Measurements from ENCODE around the gene POLD3.

Gene POLD3

DNA sequence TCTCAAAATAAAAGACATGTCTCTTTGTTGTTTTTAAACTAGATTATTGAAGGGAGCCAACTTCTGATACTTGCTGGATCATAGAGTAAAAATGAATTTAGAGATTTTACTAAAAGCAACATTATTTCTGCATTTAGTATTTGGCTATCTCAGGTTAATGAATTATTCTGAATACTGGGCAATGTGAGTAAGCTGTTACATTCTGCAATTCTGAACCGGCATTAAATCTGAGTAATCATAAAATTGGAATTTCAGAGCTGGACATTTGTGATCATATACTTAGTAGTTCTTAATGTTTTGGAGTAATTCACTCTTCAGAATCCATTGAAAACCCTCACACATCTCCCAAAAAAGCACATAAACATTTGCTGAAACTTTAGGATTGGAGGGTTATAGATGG lies 11.5 kb downstream of the POLD3 start:
- ATAC-seq: no peak
- TF ChIP-seq, protein P1, sequence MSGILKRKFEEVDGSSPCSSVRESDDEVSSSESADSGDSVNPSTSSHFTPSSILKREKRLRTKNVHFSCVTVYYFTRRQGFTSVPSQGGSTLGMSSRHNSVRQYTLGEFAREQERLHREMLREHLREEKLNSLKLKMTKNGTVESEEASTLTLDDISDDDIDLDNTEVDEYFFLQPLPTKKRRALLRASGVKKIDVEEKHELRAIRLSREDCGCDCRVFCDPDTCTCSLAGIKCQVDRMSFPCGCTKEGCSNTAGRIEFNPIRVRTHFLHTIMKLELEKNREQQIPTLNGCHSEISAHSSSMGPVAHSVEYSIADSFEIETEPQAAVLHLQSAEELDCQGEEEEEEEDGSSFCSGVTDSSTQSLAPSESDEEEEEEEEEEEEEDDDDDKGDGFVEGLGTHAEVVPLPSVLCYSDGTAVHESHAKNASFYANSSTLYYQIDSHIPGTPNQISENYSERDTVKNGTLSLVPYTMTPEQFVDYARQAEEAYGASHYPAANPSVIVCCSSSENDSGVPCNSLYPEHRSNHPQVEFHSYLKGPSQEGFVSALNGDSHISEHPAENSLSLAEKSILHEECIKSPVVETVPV (CRISPR knock-in tag; IDR thresholded peaks at IDR 0.05): no peak
- TF ChIP-seq, protein P2, sequence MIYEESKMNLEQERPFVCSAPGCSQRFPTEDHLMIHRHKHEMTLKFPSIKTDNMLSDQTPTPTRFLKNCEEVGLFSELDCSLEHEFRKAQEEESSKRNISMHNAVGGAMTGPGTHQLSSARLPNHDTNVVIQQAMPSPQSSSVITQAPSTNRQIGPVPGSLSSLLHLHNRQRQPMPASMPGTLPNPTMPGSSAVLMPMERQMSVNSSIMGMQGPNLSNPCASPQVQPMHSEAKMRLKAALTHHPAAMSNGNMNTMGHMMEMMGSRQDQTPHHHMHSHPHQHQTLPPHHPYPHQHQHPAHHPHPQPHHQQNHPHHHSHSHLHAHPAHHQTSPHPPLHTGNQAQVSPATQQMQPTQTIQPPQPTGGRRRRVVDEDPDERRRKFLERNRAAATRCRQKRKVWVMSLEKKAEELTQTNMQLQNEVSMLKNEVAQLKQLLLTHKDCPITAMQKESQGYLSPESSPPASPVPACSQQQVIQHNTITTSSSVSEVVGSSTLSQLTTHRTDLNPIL (CRISPR knock-in tag; IDR thresholded peaks at IDR 0.05; ENCODE audit: low read depth): no peak
- TF ChIP-seq ZNF8 (CRISPR knock-in tag; IDR thresholded peaks at IDR 0.05) (no peak), ESRRG (CRISPR knock-in tag; IDR thresholded peaks at IDR 0.05) (no peak), OSR1 (CRISPR knock-in tag; IDR thresholded peaks at IDR 0.05) (no peak), ZFP30 (CRISPR knock-in tag; IDR thresholded peaks at IDR 0.05) (no peak), SNAI2 (CRISPR knock-in tag; IDR thresholded peaks at IDR 0.05) (no peak)

DNA sequence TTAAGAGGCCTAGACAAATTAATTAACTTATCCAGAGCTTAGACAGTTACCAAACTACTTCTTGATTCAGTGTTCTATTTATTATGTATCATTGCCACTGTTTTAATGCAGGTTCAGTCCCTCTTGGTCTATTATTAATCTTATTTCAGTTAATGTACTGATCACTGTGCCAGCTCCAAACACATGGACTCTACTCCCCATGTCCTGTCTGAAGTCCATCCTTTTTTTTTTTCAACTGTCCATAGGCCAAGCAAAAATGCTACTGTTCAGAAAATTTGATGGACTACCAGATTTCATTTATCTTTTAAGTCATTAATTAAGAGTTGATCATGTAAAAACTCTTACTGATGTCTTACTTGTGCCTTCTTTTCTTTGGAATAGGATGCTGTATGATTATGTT lies 11.9 kb downstream of the POLD3 start:
- no peak for ATAC-seq
- no peak for TF ChIP-seq ESRRG (CRISPR knock-in tag; IDR thresholded peaks at IDR 0.05)
- TF ChIP-seq ZNF70 (CRISPR knock-in tag; IDR thresholded peaks at IDR 0.05): no peak
- no peak for TF ChIP-seq SNAI2 (CRISPR knock-in tag; IDR thresholded peaks at IDR 0.05)
- TF ChIP-seq, protein P3, sequence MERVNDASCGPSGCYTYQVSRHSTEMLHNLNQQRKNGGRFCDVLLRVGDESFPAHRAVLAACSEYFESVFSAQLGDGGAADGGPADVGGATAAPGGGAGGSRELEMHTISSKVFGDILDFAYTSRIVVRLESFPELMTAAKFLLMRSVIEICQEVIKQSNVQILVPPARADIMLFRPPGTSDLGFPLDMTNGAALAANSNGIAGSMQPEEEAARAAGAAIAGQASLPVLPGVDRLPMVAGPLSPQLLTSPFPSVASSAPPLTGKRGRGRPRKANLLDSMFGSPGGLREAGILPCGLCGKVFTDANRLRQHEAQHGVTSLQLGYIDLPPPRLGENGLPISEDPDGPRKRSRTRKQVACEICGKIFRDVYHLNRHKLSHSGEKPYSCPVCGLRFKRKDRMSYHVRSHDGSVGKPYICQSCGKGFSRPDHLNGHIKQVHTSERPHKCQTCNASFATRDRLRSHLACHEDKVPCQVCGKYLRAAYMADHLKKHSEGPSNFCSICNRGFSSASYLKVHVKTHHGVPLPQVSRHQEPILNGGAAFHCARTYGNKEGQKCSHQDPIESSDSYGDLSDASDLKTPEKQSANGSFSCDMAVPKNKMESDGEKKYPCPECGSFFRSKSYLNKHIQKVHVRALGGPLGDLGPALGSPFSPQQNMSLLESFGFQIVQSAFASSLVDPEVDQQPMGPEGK (CRISPR knock-in tag; IDR thresholded peaks at IDR 0.05; ENCODE audit: borderline replicate concordance): no peak
- no peak for TF ChIP-seq PPARA (CRISPR knock-in tag; IDR thresholded peaks at IDR 0.05; ENCODE audit: borderline replicate concordance)
- TF ChIP-seq, protein P4, sequence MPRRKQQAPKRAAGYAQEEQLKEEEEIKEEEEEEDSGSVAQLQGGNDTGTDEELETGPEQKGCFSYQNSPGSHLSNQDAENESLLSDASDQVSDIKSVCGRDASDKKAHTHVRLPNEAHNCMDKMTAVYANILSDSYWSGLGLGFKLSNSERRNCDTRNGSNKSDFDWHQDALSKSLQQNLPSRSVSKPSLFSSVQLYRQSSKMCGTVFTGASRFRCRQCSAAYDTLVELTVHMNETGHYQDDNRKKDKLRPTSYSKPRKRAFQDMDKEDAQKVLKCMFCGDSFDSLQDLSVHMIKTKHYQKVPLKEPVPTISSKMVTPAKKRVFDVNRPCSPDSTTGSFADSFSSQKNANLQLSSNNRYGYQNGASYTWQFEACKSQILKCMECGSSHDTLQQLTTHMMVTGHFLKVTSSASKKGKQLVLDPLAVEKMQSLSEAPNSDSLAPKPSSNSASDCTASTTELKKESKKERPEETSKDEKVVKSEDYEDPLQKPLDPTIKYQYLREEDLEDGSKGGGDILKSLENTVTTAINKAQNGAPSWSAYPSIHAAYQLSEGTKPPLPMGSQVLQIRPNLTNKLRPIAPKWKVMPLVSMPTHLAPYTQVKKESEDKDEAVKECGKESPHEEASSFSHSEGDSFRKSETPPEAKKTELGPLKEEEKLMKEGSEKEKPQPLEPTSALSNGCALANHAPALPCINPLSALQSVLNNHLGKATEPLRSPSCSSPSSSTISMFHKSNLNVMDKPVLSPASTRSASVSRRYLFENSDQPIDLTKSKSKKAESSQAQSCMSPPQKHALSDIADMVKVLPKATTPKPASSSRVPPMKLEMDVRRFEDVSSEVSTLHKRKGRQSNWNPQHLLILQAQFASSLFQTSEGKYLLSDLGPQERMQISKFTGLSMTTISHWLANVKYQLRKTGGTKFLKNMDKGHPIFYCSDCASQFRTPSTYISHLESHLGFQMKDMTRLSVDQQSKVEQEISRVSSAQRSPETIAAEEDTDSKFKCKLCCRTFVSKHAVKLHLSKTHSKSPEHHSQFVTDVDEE (CRISPR knock-in tag; IDR thresholded peaks at IDR 0.05): no peak
- no peak for TF ChIP-seq BACH2 (CRISPR knock-in tag; IDR thresholded peaks at IDR 0.05; ENCODE audit: borderline replicate concordance)
- TF ChIP-seq, protein P1 (CRISPR knock-in tag; IDR thresholded peaks at IDR 0.05): no peak
- no peak for TF ChIP-seq ZFP30 (CRISPR knock-in tag; IDR thresholded peaks at IDR 0.05)
- TF ChIP-seq, protein P2 (CRISPR knock-in tag; IDR thresholded peaks at IDR 0.05; ENCODE audit: low read depth): no peak
- no peak for TF ChIP-seq CSDC2 (CRISPR knock-in tag; IDR thresholded peaks at IDR 0.05)

DNA sequence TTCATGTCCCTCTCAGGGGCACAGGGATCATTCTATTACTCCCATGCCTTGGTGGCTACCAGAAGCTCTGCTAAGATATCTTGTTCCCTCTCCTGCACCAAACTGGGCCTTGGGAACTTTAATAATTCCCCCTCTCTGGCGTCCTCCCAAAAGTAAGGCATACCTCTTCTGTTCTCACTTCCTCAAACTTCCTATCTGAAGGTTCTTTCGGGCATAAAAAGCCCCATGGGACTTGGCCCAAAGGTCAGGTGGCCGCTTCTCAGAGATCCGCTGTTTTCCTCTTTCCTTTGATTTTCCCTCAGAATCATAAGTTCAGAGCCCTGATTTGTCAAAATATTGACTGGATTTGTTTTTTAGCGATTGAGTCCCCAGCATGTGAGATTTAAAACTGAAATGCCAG lies 13.0 kb downstream of the POLD3 start:
- ATAC-seq: no peak
- TF ChIP-seq, protein P3 (CRISPR knock-in tag; IDR thresholded peaks at IDR 0.05; ENCODE audit: borderline replicate concordance): no peak
- TF ChIP-seq ZC3H10 (CRISPR knock-in tag; IDR thresholded peaks at IDR 0.05): no peak
- no peak for TF ChIP-seq CSDC2 (CRISPR knock-in tag; IDR thresholded peaks at IDR 0.05)
- TF ChIP-seq, protein P5, sequence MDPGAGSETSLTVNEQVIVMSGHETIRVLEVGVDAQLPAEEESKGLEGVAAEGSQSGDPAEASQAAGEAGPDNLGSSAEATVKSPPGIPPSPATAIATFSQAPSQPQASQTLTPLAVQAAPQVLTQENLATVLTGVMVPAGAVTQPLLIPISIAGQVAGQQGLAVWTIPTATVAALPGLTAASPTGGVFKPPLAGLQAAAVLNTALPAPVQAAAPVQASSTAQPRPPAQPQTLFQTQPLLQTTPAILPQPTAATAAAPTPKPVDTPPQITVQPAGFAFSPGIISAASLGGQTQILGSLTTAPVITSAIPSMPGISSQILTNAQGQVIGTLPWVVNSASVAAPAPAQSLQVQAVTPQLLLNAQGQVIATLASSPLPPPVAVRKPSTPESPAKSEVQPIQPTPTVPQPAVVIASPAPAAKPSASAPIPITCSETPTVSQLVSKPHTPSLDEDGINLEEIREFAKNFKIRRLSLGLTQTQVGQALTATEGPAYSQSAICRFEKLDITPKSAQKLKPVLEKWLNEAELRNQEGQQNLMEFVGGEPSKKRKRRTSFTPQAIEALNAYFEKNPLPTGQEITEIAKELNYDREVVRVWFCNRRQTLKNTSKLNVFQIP (CRISPR knock-in tag; IDR thresholded peaks at IDR 0.05; ENCODE audit: borderline replicate concordance, low read depth): no peak
- TF ChIP-seq PPARA (CRISPR knock-in tag; IDR thresholded peaks at IDR 0.05; ENCODE audit: borderline replicate concordance): no peak
